HepG2 (cell line): ENCODE results near the gene C17orf75. TPM values are rescaled to one million over a fixed set of nuclear protein-coding genes. Genes with fewer than 3 reads are reported as not detected.

Experiments
- ADNP ChIP-seq: sonication (generic); formaldehyde crosslinking; IDR thresholded peaks from 2 replicates; pipeline ENCODE4 v1.4.0; 2020; ENCODE audit warnings: missing genetic modification reagents
- AKAP8 ChIP-seq: sonication (generic); formaldehyde crosslinking; IDR thresholded peaks from 2 replicates; pipeline ENCODE4 v1.5.1; 2020; ENCODE audit warnings: mild to moderate bottlenecking, missing genetic modification reagents
- ELF4 ChIP-seq: sonication (generic); formaldehyde crosslinking; IDR thresholded peaks from 2 replicates; pipeline ENCODE4 v1.5.0; 2020; ENCODE audit warnings: missing genetic modification reagents, mild to moderate bottlenecking, moderate library complexity, borderline replicate concordance
- GABPA ChIP-seq, 2 experiments: IDR thresholded peaks; 2 replicates each; pipeline ENCODE4 v1.6.1; 2011 to 2016; ENCODE audit warnings: low read depth in 2 of 2, low read length in 1 of 2, missing biosample characterization in 1 of 2, missing genetic modification characterization in 1 of 2
- GATA4 ChIP-seq: sonication (generic); IDR thresholded peaks from 2 replicates; pipeline ENCODE4 v1.6.1; 2016; ENCODE audit warnings: antibody characterized with exemption, low read depth, borderline replicate concordance
- JUN ChIP-seq: sonication (generic); formaldehyde crosslinking; IDR thresholded peaks from 2 replicates; pipeline ENCODE4 v1.4.0; 2020; ENCODE audit warnings: mild to moderate bottlenecking, missing genetic modification reagents
- KAT7 ChIP-seq: IDR thresholded peaks from 2 replicates; pipeline ENCODE4 v1.6.1; 2018; ENCODE audit warnings: borderline replicate concordance, missing compliant biosample characterization
- LCORL ChIP-seq, 2 experiments: fragments of 450-650 bp in 1 of 2; sonication (generic) in 1 of 2; formaldehyde crosslinking in 1 of 2; IDR thresholded peaks; 2 replicates each; pipeline versions ENCODE4 v1.5.0 to v1.6.1; 2017 to 2020; ENCODE audit warnings: antibody characterized with exemption in 1 of 2, missing genetic modification reagents in 1 of 2
- MBD4 ChIP-seq: IDR thresholded peaks from 2 replicates; pipeline ENCODE4 v1.6.1; 2012; ENCODE audit warnings: low read length, inconsistent platforms, borderline replicate concordance
- MEF2D ChIP-seq: sonication (generic); formaldehyde crosslinking; IDR thresholded peaks from 2 replicates; pipeline ENCODE4 v1.5.1; 2020; ENCODE audit warnings: mild to moderate bottlenecking, missing genetic modification reagents
- MTA1 ChIP-seq: sonication (generic); formaldehyde crosslinking; IDR thresholded peaks from 2 replicates; pipeline ENCODE4 v1.4.0; 2020; ENCODE audit warnings: missing genetic modification reagents, mild to moderate bottlenecking, borderline replicate concordance
- NAIF1 ChIP-seq: sonication (generic); formaldehyde crosslinking; IDR thresholded peaks from 2 replicates; pipeline ENCODE4 v1.5.0; 2020; ENCODE audit warnings: mild to moderate bottlenecking, missing genetic modification reagents, borderline replicate concordance
- NFKB2 ChIP-seq: sonication (generic); formaldehyde crosslinking; IDR thresholded peaks from 2 replicates; pipeline ENCODE4 v1.4.0; 2020; ENCODE audit warnings: missing genetic modification reagents, borderline replicate concordance
- PAWR ChIP-seq: sonication (generic); formaldehyde crosslinking; IDR thresholded peaks from 2 replicates; pipeline ENCODE4 v1.4.0; 2020; ENCODE audit warnings: missing genetic modification reagents, mild to moderate bottlenecking, borderline replicate concordance
- THYN1 ChIP-seq: sonication (generic); formaldehyde crosslinking; IDR thresholded peaks from 2 replicates; pipeline ENCODE4 v1.8.1; 2023; ENCODE audit warnings: low read depth, mild to moderate bottlenecking, moderate library complexity, missing genetic modification reagents, borderline replicate concordance
- ZKSCAN8 ChIP-seq: IDR thresholded peaks from 2 replicates; pipeline ENCODE4 v1.6.1; 2016; ENCODE audit warnings: borderline replicate concordance, missing genetic modification reagents, missing compliant biosample characterization
- ZNF329 ChIP-seq: sonication (generic); formaldehyde crosslinking; IDR thresholded peaks from 2 replicates; pipeline ENCODE4 v1.9.0; 2021; ENCODE audit warnings: low read depth, mild to moderate bottlenecking, missing genetic modification reagents
- ZNF564 ChIP-seq: sonication (generic); formaldehyde crosslinking; IDR thresholded peaks from 2 replicates; pipeline ENCODE4 v1.8.1; 2023; ENCODE audit warnings: mild to moderate bottlenecking, missing genetic modification reagents
- polyA plus RNA-seq, 8 experiments: library from polyadenylated mRNA; depleted of rRNA in 3 of 8; stranded (reverse) in 7 of 8; unstranded in 1 of 8; fragments of >200 nt; fragmentation: Illumina TruSeq in 4 of 8; extraction: Trizol in 4 of 8; gene quantifications; 2 replicates each; pipeline versions ENCODE4 v1.2.1 to v1.2.3, GENCODE V29; 2011 to 2016; ENCODE audit warnings: low read depth in 4 of 8, missing spikeins in 1 of 8, mixed read lengths in 1 of 8; ENCODE audit not compliant: insufficient read depth in 1 of 8
- total RNA-seq, 5 experiments: library from RNA; depleted of rRNA; stranded (reverse); fragments of >200 nt; fragmentation: Illumina TruSeq; extraction: Trizol; gene quantifications; 2 replicates each; pipeline ENCODE4 v1.2.3, GENCODE V29; 2016; ENCODE audit warnings: low read depth in 1 of 5
- TF ChIP-seq, protein P1 (sequence below): sonication (generic); formaldehyde crosslinking; IDR thresholded peaks from 2 replicates; pipeline ENCODE4 v1.4.0; 2020; ENCODE audit warnings: mild to moderate bottlenecking, missing genetic modification reagents
- TF ChIP-seq, protein P2 (sequence below): sonication (generic); formaldehyde crosslinking; IDR thresholded peaks from 2 replicates; pipeline ENCODE4 v1.5.0; 2020; ENCODE audit warnings: missing genetic modification reagents
- TF ChIP-seq, protein P3 (sequence below): sonication (generic); formaldehyde crosslinking; IDR thresholded peaks from 2 replicates; pipeline ENCODE4 v1.4.0; 2020; ENCODE audit warnings: missing genetic modification reagents
- TF ChIP-seq, protein P4 (sequence below): sonication (generic); formaldehyde crosslinking; conservative IDR thresholded peaks from 2 replicates; pipeline ENCODE4 v1.4.0; 2020; ENCODE audit warnings: mild to moderate bottlenecking, missing genetic modification reagents, moderate library complexity

C17orf75 gene
- total and polyA plus RNA-seq, 2 of the 13 experiments (the other 11 are each of a cell fraction or from before 2014, with no cell fraction given) = 16.2 to 33.0 TPM

DNA sequence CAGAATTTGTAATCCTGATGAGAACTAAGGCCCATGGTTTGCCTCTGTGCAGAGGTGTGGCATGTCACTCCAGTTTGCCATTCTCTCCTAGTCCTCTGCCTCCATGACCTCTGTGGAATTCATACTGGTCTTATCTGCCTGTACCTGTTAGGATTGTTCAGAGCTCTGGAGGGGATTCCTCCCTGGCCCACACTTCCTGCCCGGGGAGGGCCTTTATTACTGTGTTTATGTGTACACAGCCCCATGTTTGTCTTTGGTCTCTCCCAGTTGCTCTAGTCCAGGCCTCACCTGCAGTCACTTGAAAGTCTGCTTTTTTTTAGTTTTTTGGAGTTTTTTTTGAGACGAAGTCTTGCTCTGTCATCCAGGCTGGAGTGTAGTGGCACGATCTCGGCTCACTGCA, 39.9 kb downstream of the C17orf75 start (continued):
- TF ChIP-seq, protein P1, sequence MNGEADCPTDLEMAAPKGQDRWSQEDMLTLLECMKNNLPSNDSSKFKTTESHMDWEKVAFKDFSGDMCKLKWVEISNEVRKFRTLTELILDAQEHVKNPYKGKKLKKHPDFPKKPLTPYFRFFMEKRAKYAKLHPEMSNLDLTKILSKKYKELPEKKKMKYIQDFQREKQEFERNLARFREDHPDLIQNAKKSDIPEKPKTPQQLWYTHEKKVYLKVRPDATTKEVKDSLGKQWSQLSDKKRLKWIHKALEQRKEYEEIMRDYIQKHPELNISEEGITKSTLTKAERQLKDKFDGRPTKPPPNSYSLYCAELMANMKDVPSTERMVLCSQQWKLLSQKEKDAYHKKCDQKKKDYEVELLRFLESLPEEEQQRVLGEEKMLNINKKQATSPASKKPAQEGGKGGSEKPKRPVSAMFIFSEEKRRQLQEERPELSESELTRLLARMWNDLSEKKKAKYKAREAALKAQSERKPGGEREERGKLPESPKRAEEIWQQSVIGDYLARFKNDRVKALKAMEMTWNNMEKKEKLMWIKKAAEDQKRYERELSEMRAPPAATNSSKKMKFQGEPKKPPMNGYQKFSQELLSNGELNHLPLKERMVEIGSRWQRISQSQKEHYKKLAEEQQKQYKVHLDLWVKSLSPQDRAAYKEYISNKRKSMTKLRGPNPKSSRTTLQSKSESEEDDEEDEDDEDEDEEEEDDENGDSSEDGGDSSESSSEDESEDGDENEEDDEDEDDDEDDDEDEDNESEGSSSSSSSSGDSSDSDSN (CRISPR knock-in tag) = no peak
- TF ChIP-seq THYN1 (no peak), ZNF329 (no peak), LCORL (IDR thresholded peaks at IDR 0.05) (no peak), LCORL (CRISPR knock-in tag; IDR thresholded peaks at IDR 0.05) (peak; percentile 54; the same call in 1 of the 2 replicates), ADNP (CRISPR knock-in tag) (no peak), MBD4 (no peak), NAIF1 (no peak), PAWR (CRISPR knock-in tag) (no peak), ZKSCAN8 (CRISPR knock-in tag) (no peak), MEF2D (CRISPR knock-in tag) (no peak), NFKB2 (no peak), MTA1 (CRISPR knock-in tag) (no peak), ZNF564 (CRISPR knock-in tag) (no peak), KAT7 (no peak), AKAP8 (CRISPR knock-in tag) (no peak), ELF4 (CRISPR knock-in tag) (no peak), GATA4 (no peak), GABPA (IDR thresholded peaks at IDR 0.05; ENCODE audit: low read depth, low read length) (no peak), GABPA (CRISPR knock-in tag; IDR thresholded peaks at IDR 0.05; ENCODE audit: low read depth) (0 out of 2 replicates have a peak, but pooled peaks have one; percentile 25), JUN (CRISPR knock-in tag) (no peak)
- TF ChIP-seq, protein P2, sequence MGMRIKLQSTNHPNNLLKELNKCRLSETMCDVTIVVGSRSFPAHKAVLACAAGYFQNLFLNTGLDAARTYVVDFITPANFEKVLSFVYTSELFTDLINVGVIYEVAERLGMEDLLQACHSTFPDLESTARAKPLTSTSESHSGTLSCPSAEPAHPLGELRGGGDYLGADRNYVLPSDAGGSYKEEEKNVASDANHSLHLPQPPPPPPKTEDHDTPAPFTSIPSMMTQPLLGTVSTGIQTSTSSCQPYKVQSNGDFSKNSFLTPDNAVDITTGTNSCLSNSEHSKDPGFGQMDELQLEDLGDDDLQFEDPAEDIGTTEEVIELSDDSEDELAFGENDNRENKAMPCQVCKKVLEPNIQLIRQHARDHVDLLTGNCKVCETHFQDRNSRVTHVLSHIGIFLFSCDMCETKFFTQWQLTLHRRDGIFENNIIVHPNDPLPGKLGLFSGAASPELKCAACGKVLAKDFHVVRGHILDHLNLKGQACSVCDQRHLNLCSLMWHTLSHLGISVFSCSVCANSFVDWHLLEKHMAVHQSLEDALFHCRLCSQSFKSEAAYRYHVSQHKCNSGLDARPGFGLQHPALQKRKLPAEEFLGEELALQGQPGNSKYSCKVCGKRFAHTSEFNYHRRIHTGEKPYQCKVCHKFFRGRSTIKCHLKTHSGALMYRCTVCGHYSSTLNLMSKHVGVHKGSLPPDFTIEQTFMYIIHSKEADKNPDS = no peak
- TF ChIP-seq, protein P3, sequence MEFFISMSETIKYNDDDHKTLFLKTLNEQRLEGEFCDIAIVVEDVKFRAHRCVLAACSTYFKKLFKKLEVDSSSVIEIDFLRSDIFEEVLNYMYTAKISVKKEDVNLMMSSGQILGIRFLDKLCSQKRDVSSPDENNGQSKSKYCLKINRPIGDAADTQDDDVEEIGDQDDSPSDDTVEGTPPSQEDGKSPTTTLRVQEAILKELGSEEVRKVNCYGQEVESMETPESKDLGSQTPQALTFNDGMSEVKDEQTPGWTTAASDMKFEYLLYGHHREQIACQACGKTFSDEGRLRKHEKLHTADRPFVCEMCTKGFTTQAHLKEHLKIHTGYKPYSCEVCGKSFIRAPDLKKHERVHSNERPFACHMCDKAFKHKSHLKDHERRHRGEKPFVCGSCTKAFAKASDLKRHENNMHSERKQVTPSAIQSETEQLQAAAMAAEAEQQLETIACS = no peak
- TF ChIP-seq, protein P4, sequence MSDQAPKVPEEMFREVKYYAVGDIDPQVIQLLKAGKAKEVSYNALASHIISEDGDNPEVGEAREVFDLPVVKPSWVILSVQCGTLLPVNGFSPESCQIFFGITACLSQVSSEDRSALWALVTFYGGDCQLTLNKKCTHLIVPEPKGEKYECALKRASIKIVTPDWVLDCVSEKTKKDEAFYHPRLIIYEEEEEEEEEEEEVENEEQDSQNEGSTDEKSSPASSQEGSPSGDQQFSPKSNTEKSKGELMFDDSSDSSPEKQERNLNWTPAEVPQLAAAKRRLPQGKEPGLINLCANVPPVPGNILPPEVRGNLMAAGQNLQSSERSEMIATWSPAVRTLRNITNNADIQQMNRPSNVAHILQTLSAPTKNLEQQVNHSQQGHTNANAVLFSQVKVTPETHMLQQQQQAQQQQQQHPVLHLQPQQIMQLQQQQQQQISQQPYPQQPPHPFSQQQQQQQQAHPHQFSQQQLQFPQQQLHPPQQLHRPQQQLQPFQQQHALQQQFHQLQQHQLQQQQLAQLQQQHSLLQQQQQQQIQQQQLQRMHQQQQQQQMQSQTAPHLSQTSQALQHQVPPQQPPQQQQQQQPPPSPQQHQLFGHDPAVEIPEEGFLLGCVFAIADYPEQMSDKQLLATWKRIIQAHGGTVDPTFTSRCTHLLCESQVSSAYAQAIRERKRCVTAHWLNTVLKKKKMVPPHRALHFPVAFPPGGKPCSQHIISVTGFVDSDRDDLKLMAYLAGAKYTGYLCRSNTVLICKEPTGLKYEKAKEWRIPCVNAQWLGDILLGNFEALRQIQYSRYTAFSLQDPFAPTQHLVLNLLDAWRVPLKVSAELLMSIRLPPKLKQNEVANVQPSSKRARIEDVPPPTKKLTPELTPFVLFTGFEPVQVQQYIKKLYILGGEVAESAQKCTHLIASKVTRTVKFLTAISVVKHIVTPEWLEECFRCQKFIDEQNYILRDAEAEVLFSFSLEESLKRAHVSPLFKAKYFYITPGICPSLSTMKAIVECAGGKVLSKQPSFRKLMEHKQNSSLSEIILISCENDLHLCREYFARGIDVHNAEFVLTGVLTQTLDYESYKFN (CRISPR knock-in tag) = peak; percentile 63
